Measurements from ENCODE around the gene AOC2. TPM values are rescaled to one million over a fixed set of nuclear protein-coding genes. Genes with fewer than 3 reads are reported as not detected.

The AOC2 gene
- polyA plus RNA-seq, 1 donor (not counting 4 experiments of a cell fraction or from before 2014, with no cell fraction given), result 0.94 TPM

GRCh38 chr17:42841975-42842685 is 2.2 kb upstream of the AOC2 start:
- Histone ChIP-seq H3K4me1 (ENCODE audit: control insufficient read depth, extremely low read depth, insufficient read depth, low read length) (no peaks in the 10 kb centered on the region), H3K4me2 (ENCODE audit: control insufficient read depth, extremely low read depth, insufficient read depth, low read depth, low read length) (no peak overlapping the region), H2AFZ (ENCODE audit: control insufficient read depth, low read length) (no peak overlapping the region), H4K20me1 (ENCODE audit: control insufficient read depth, extremely low read depth, insufficient read depth, low read length) (peaks cover 3% of the 10 kb centered on the region), H3K79me2 (ENCODE audit: control insufficient read depth, insufficient read depth, low read length) (peaks cover 5% of the 10 kb centered on the region), H3K9me3 (ENCODE audit: control insufficient read depth, low read depth, low read length) (no peaks in the 10 kb centered on the region), H3K36me3 (ENCODE audit: control insufficient read depth in 2 of 2, extremely low read depth in 1 of 2, insufficient read depth in 2 of 2, low read length in 2 of 2) (peaks cover 49 to 51% of the 10 kb centered on the region in 2 experiments), H3K9ac (ENCODE audit: control insufficient read depth, extremely low read depth, insufficient read depth, low read length) (no peak overlapping the region), H3K9me1 (ENCODE audit: control insufficient read depth, extremely low read depth, insufficient read depth, low read length) (no peaks in the 10 kb centered on the region), H3K27ac (ENCODE audit: control insufficient read depth, insufficient read depth, low read length) (no peak overlapping the region), H3K27me3 (ENCODE audit: control insufficient read depth, extremely low read depth, insufficient read depth, low read length) (no peaks in the 10 kb centered on the region), H3K4me3 (ENCODE audit: control insufficient read depth in 2 of 3, extremely low read depth in 1 of 3, insufficient read depth in 2 of 3, low read depth in 1 of 3, low read length in 3 of 3) (no peak overlapping the region)
- FAIRE-seq, result no peak
- DNase-seq (ENCODE audit: low read depth, low spot score), result no peak
- dilution Hi-C loops (cut with MboI; ENCODE audit: extremely low pct_ligation_motif_present, low sequenced_read_pairs), result loop anchor here (25.0 kb wide), 1 partner anchor 95 kb away; no protein-coding TSS in a partner anchor
- TF ChIP-seq EZH2 (IDR thresholded peaks at IDR 0.05; ENCODE audit: low read length) (no peak), CTCF (optimal IDR thresholded peaks at IDR 0.05 in 1 of 3, IDR thresholded peaks at IDR 0.05 in 1 of 3, conservative IDR thresholded peaks at IDR 0.05 in 1 of 3; ENCODE audit: extremely low read depth in 1 of 3, insufficient read depth in 2 of 3, low read length in 3 of 3) (no peak)

GRCh38 chr17:42843358-42843934 is 934 bp upstream of the AOC2 start:
- DNase-seq (ENCODE audit: low read depth, low spot score), result no peak
- dilution Hi-C loops (cut with MboI; ENCODE audit: extremely low pct_ligation_motif_present, low sequenced_read_pairs), result loop anchor here (25.0 kb wide), 1 partner anchor 94 kb away; no protein-coding TSS in a partner anchor
- Histone ChIP-seq H3K36me3 (ENCODE audit: control insufficient read depth in 2 of 2, extremely low read depth in 1 of 2, insufficient read depth in 2 of 2, low read length in 2 of 2) (peaks cover 43 to 46% of the 10 kb centered on the region in 2 experiments), H3K4me1 (ENCODE audit: control insufficient read depth, extremely low read depth, insufficient read depth, low read length) (no peaks in the 10 kb centered on the region), H3K9me1 (ENCODE audit: control insufficient read depth, extremely low read depth, insufficient read depth, low read length) (no peaks in the 10 kb centered on the region), H4K20me1 (ENCODE audit: control insufficient read depth, extremely low read depth, insufficient read depth, low read length) (peaks cover 3% of the 10 kb centered on the region), H3K9me3 (ENCODE audit: control insufficient read depth, low read depth, low read length) (no peaks in the 10 kb centered on the region), H3K9ac (ENCODE audit: control insufficient read depth, extremely low read depth, insufficient read depth, low read length) (no peak overlapping the region), H3K4me3 (ENCODE audit: control insufficient read depth in 2 of 3, extremely low read depth in 1 of 3, insufficient read depth in 2 of 3, low read depth in 1 of 3, low read length in 3 of 3) (no peak overlapping the region), H2AFZ (ENCODE audit: control insufficient read depth, low read length) (no peak overlapping the region), H3K79me2 (ENCODE audit: control insufficient read depth, insufficient read depth, low read length) (no peaks in the 10 kb centered on the region), H3K27ac (ENCODE audit: control insufficient read depth, insufficient read depth, low read length) (no peak overlapping the region), H3K4me2 (ENCODE audit: control insufficient read depth, extremely low read depth, insufficient read depth, low read depth, low read length) (no peak overlapping the region), H3K27me3 (ENCODE audit: control insufficient read depth, extremely low read depth, insufficient read depth, low read length) (no peaks in the 10 kb centered on the region)
- no peak for FAIRE-seq
- TF ChIP-seq EZH2 (IDR thresholded peaks at IDR 0.05; ENCODE audit: low read length) (no peak), CTCF (optimal IDR thresholded peaks at IDR 0.05 in 1 of 3, IDR thresholded peaks at IDR 0.05 in 1 of 3, conservative IDR thresholded peaks at IDR 0.05 in 1 of 3; ENCODE audit: extremely low read depth in 1 of 3, insufficient read depth in 2 of 3, low read length in 3 of 3) (peak; percentile 88 to 99 (median 92))
